ENCODE data around the gene CEP85L.

DNA sequence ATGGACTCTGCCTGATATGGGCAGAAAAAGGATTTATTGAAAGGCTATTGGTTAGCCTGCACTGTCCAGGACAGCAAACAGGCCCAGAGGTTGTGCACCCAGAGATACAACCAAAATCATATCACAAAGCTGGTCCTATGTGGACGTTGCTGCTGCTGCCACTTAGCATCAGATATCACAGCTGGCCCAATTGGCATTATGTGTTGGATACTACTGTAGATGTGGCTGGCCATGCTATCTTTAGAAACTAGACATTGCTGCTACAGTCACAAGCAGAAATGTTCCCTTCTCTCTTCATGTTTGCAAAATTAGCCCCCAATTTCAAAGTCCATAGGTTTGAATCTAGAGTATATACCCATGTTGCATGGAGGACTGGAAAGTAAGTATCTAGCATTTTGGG, 42.2 kb upstream of the CEP85L start:
- no peak for TF ChIP-seq CTCF (IDR thresholded peaks at IDR 0.05)
- TF ChIP-seq MEF2A (IDR thresholded peaks at IDR 0.05; ENCODE audit: borderline replicate concordance, low read depth), result no peak
- TF ChIP-seq GABPA (IDR thresholded peaks at IDR 0.05; ENCODE audit: low read depth), result no peak
- no peak for TF ChIP-seq FOSL2 (IDR thresholded peaks at IDR 0.05; ENCODE audit: borderline replicate concordance, low read depth)
- no peak for TF ChIP-seq TAF1 (IDR thresholded peaks at IDR 0.05; ENCODE audit: borderline replicate concordance, low read depth, low read length)
- no peak for TF ChIP-seq EP300 (IDR thresholded peaks at IDR 0.05; ENCODE audit: borderline replicate concordance in 1 of 2, low read depth in 1 of 2, low read length in 1 of 2)
- TF ChIP-seq TEAD4 (IDR thresholded peaks at IDR 0.05; ENCODE audit: borderline replicate concordance, insufficient read depth), result no peak
- no peak for TF ChIP-seq JUND (IDR thresholded peaks at IDR 0.05)
- no peak for TF ChIP-seq SMC3 (IDR thresholded peaks at IDR 0.05; ENCODE audit: low read depth, low read length)
- TF ChIP-seq SIN3A (IDR thresholded peaks at IDR 0.05; ENCODE audit: borderline replicate concordance, low read depth, low read length), result no peak
- TF ChIP-seq RFX5 (IDR thresholded peaks at IDR 0.05; ENCODE audit: low read length), result no peak
- TF ChIP-seq RAD21 (IDR thresholded peaks at IDR 0.05; ENCODE audit: low read length), result no peak
- no peak for TF ChIP-seq POLR2AphosphoS5 (IDR thresholded peaks at IDR 0.05; ENCODE audit: low read depth, low read length)
- no peak for TF ChIP-seq EZH2phosphoT487 (IDR thresholded peaks at IDR 0.05; ENCODE audit: borderline replicate concordance, low read depth)

Measured in SK-N-SH (cell line).